ENCODE data around the gene TOR2A. TPM values are rescaled to one million over a fixed set of nuclear protein-coding genes. Genes with fewer than 3 reads are reported as not detected.

Gene TOR2A
- total RNA-seq, 2 donors from 2014 or later = 20.4 to 24.1 TPM

DNA sequence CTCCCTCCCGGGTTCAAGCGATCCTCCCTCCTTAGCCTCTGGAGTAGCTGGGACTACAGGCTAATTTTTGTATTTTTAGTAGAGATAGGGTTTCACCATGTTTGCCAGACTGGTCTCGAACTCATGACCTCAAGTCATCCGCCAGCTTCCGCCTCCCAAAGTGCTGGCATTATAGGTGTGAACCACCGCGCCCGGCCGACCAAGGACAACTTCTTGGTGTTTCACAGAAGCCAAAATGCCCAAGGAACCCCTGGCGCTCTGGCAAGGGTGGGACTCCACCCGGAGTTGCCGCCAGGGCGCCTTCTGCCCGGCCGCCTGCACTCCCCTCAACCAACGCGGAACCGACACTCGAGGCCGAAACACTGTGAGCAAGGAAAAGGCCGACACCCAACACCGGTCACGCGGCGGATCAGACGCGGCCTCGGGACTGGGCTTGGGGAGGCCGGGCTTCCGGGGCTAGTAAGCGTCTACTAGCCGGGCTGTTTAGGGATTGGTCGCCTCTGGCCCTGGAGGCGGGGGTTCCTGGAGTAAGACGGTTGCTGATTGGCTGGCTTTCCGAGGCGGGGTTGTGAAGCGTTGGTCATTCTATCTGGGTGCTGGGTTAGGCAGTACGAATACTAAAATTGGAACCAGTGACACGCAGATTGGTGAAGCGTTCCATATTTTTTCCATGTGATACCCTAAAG lies 36.0 kb downstream of the TOR2A start:
- TF ChIP-seq POLR2AphosphoS5 (IDR thresholded peaks at IDR 0.05) = peak; percentile 91
- TF ChIP-seq, protein P1, sequence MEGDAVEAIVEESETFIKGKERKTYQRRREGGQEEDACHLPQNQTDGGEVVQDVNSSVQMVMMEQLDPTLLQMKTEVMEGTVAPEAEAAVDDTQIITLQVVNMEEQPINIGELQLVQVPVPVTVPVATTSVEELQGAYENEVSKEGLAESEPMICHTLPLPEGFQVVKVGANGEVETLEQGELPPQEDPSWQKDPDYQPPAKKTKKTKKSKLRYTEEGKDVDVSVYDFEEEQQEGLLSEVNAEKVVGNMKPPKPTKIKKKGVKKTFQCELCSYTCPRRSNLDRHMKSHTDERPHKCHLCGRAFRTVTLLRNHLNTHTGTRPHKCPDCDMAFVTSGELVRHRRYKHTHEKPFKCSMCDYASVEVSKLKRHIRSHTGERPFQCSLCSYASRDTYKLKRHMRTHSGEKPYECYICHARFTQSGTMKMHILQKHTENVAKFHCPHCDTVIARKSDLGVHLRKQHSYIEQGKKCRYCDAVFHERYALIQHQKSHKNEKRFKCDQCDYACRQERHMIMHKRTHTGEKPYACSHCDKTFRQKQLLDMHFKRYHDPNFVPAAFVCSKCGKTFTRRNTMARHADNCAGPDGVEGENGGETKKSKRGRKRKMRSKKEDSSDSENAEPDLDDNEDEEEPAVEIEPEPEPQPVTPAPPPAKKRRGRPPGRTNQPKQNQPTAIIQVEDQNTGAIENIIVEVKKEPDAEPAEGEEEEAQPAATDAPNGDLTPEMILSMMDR (IDR thresholded peaks at IDR 0.05) = peak in 2 of 4 experiments; percentile 20 to 25
- TF ChIP-seq POLR2A (IDR thresholded peaks at IDR 0.05) = peak; percentile 58
- intact Hi-C loops (cut with DNase I) = no loop called here
- H3K36me3 ChIP-seq = no peaks in the 10 kb centered on the region
- peak overlapping the region; percentile 9 to 22 for H3K4me3 ChIP-seq
- 11% methylated on average over 41 of the region's 41 CpGs for WGBS
- peak; percentile 94 for DNase-seq (ENCODE audit: low spot score)
- peak overlapping the region; percentile 66 to 68 for H3K27ac ChIP-seq
- no peaks in the 10 kb centered on the region for H3K27me3 ChIP-seq (replicated peaks; ENCODE audit: insufficient read depth)
- no peaks in the 10 kb centered on the region for H3K9me3 ChIP-seq
- H3K4me1 ChIP-seq (replicated peaks) = no peaks in the 10 kb centered on the region

DNA sequence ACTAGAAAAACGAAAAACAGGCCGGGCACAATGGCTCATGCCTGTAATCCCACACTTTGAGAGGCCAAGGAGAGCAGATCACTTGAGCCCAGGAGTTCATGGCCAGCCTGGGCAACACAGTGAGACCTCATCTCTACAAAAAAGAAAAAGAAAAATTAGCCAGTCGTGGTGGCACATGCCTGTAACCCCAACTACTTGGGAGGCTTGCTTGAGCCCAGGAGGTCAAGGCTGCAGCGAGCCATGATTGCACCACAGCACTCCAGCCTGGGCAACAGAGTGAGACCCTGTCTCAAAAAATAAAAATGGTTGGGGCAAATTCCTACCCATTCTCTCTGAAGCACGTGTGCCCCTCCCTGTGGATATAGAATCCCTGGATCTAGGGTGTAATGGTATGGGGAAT lies 36.7 kb downstream of the TOR2A start:
- no peak overlapping the region for H3K4me3 ChIP-seq
- H3K27me3 ChIP-seq (replicated peaks; ENCODE audit: insufficient read depth) = no peaks in the 10 kb centered on the region
- H3K4me1 ChIP-seq (replicated peaks) = no peaks in the 10 kb centered on the region
- intact Hi-C loops (cut with DNase I) = no loop called here
- no peaks in the 10 kb centered on the region for H3K36me3 ChIP-seq
- H3K9me3 ChIP-seq = no peaks in the 10 kb centered on the region
- H3K27ac ChIP-seq = no peak overlapping the region
- TF ChIP-seq, protein P1 (IDR thresholded peaks at IDR 0.05) = no peak
- TF ChIP-seq POLR2AphosphoS5 (IDR thresholded peaks at IDR 0.05) = no peak
- TF ChIP-seq POLR2A (IDR thresholded peaks at IDR 0.05) = no peak
- 91% methylated on average over 5 of the region's 5 CpGs for WGBS
- DNase-seq (ENCODE audit: low spot score) = no peak

DNA sequence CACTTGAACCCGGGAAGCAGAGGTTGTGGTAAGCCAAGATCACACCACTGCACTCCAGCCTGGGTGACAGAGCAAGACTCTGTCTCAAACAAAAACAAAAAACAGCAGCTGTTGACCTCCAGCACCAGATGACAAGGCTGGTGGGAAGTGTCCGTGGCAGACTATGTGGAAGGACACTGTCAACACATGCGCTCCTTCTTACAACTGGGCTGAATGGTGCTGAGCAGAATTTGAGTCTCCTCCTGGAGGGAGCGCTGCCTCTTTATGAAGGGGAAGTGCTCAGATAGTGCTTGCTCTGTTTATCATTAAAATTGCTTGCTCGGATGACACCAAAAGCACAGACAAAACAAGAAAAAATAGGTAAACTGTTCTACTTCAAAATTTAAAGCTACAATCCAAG lies 37.5 kb downstream of the TOR2A start:
- WGBS = 74% methylated on average over 5 of the region's 5 CpGs
- DNase-seq (ENCODE audit: low spot score) = no peak
- intact Hi-C loops (cut with DNase I) = no loop called here
- Histone ChIP-seq H3K27ac (no peak overlapping the region), H3K4me3 (no peak overlapping the region), H3K36me3 (no peaks in the 10 kb centered on the region), H3K9me3 (no peaks in the 10 kb centered on the region), H3K4me1 (replicated peaks) (no peaks in the 10 kb centered on the region), H3K27me3 (replicated peaks; ENCODE audit: insufficient read depth) (no peaks in the 10 kb centered on the region)
- TF ChIP-seq POLR2A (IDR thresholded peaks at IDR 0.05) (no peak), POLR2AphosphoS5 (IDR thresholded peaks at IDR 0.05) (no peak)
- TF ChIP-seq, protein P1 (IDR thresholded peaks at IDR 0.05) = no peak

DNA sequence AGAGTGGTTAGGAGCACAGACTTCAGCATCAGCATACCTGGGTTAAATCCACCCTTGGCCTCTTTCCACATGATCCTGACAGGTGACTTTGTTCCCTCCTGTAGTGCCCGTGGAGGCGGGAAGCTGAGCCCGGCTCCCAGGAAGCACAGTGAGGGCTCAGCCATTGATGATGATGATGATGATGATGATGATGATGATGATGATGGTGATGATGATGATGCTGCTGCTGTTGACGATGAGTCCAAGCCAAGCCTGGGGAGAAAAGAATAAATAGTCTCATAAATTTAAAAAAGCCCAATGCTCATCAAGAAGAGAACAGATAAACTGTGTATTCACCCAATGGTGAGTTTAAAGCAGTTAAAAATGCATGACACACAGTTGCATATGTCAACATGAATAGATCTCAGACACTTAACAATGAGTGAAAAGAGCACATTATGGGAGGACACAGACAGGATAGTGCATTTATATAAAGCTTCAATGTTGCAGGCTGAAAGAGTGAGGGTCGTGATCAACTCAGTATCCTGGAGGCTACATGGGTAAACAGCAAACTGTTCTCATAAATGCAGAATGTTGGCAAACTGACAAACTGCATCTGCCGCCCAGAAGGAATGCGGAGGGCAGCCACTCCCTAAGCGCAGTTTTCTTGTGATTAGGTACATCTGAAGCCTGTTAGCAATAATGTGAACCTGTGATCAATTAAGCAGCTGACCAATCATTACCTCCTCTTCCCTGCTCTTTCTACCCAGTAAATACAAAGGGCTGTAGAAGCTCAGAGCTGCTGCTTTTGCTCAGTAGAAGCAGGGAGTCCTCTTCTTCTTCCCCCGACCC lies 40.0 kb downstream of the TOR2A start:
- H3K36me3 ChIP-seq = no peaks in the 10 kb centered on the region
- no peak overlapping the region for H3K4me3 ChIP-seq
- DNase-seq (ENCODE audit: low spot score) = no peak
- intact Hi-C loops (cut with DNase I) = no loop called here
- 41% methylated on average over 9 of the region's 9 CpGs for WGBS
- H3K9me3 ChIP-seq = no peaks in the 10 kb centered on the region
- no peaks in the 10 kb centered on the region for H3K4me1 ChIP-seq (replicated peaks)
- TF ChIP-seq POLR2AphosphoS5 (IDR thresholded peaks at IDR 0.05) (no peak), POLR2A (IDR thresholded peaks at IDR 0.05) (no peak)
- TF ChIP-seq, protein P1 (IDR thresholded peaks at IDR 0.05) = no peak
- H3K27me3 ChIP-seq (replicated peaks; ENCODE audit: insufficient read depth) = no peaks in the 10 kb centered on the region
- no peak overlapping the region for H3K27ac ChIP-seq
